ENCODE results near the gene ZDHHC9. TPM values are rescaled to one million over a fixed set of nuclear protein-coding genes. Genes with fewer than 3 reads are reported as not detected.
"Not testable (repeated sequence)": the region's sequence is repeated elsewhere in the genome, so short reads cannot be mapped to it uniquely, and the experiment has no call there.

The ZDHHC9 gene
- polyA plus RNA-seq, 4 donors = 17.2 to 71.0 (median 23.4) TPM

DNA sequence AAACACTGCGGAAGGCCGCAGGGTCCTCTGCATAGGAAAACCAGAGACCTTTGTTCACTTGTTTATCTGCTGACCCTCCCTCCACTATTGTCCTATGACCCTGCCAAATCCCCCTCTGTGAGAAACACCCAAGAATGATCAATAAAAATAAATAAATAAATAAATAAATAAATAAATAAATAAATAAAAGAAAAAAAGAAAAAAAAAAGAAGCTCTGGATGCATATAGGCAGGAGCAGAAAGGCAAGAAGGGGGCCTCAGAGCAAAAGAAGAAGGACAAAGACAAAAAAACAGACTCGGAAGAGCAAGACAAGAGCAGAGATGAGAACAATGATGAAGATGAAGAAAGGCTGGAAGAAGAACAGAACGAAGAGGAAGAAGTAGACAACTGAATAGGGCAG is 8.1 kb upstream of the ZDHHC9 start:
- H3K27ac ChIP-seq (ENCODE audit: low read depth in 1 of 3, low read length in 2 of 3); H3K27me3 ChIP-seq (ENCODE audit: control insufficient read depth in 3 of 3, insufficient read depth in 3 of 3, low read length in 3 of 3); FAIRE-seq; H3K36me3 ChIP-seq (ENCODE audit: control insufficient read depth in 3 of 3, insufficient read depth in 2 of 3, low read depth in 1 of 3, low read length in 3 of 3); DNase-seq; H3K4me1 ChIP-seq (ENCODE audit: control insufficient read depth in 3 of 3, insufficient read depth in 2 of 3, low read depth in 1 of 3, low read length in 2 of 3); H3K4me3 ChIP-seq (ENCODE audit: low read depth in 1 of 3, low read length in 3 of 3); H3K9me3 ChIP-seq (ENCODE audit: control insufficient read depth in 2 of 2, insufficient read depth in 1 of 2, low read depth in 1 of 2, low read length in 1 of 2): not testable (repeated sequence)
- 71 to 94% (median 80%) methylated on average over 2 of the region's 4 CpGs for WGBS, 3 donors

DNA sequence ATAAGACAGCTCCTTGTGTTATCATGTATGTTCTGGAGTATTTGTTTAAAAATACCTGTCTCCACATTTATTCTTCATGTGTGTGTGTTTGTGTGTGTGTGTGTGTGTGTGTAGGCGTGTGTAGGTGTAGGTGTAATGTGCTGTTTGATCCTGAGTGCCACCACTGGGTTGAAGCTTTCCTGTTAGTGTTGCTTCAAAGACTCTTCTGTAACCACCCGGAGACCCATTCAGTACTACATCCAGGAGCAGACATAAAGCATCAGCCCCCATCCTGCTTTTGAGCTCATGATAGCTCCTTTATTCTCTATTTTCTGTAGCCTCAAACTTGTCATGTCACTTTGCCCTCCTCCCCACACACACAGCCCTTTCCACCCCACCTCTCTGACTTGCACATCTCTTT is 3.0 kb upstream of the ZDHHC9 start:
- no peak overlapping the region for H3K4me3 ChIP-seq (ENCODE audit: low read depth in 1 of 3, low read length in 3 of 3)
- no peak for DNase-seq
- H3K27ac ChIP-seq (ENCODE audit: low read depth in 1 of 3, low read length in 2 of 3) = no peak overlapping the region
- H3K9me3 ChIP-seq (ENCODE audit: control insufficient read depth in 2 of 2, insufficient read depth in 1 of 2, low read depth in 1 of 2, low read length in 1 of 2) = no peaks in the 10 kb centered on the region
- whole genome bisulfite sequencing, 3 donors = 53 to 71% (median 68%) methylated on average over 2 of the region's 2 CpGs
- H3K27me3 ChIP-seq (ENCODE audit: control insufficient read depth in 3 of 3, insufficient read depth in 3 of 3, low read length in 3 of 3) = no peaks in the 10 kb centered on the region
- no peak for FAIRE-seq
- H3K4me1 ChIP-seq (ENCODE audit: control insufficient read depth in 3 of 3, insufficient read depth in 2 of 3, low read depth in 1 of 3, low read length in 2 of 3) = peaks cover 0 to 6% (median 0%) of the 10 kb centered on the region in 3 donors
- peaks cover 0 to 2% (median 0%) of the 10 kb centered on the region in 3 donors for H3K36me3 ChIP-seq (ENCODE audit: control insufficient read depth in 3 of 3, insufficient read depth in 2 of 3, low read depth in 1 of 3, low read length in 3 of 3)

DNA sequence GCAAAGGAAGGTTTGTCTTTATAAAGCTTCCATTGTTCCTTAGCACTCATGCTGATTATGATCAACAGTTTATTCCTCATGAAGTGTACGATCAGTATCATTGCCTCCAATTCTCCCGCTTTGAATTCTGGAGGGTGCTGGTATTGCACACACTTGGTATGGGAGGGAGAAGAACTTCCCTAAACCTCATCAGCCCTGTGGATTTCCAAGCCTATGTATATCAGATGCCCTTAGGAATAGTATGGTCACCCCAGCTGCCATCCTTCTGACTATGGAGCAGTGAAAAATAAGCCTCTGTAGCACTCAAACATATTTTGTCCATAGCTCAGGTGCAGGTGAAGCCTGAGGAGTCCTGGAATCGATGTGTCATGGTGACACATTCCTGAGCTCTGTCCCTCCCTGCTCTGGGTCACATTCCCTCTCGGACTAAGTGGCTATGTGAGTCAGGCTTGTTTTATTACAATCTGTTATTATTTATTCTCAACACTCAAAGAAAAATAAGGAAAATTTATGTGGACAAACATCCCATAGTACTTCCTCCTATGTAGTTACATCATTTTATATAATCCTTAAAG is 2.0 kb upstream of the ZDHHC9 start:
- Histone ChIP-seq H3K36me3 (ENCODE audit: control insufficient read depth in 3 of 3, insufficient read depth in 2 of 3, low read depth in 1 of 3, low read length in 3 of 3) (peaks cover 0 to 10% (median 0%) of the 10 kb centered on the region in 3 donors), H3K9me3 (ENCODE audit: control insufficient read depth in 2 of 2, insufficient read depth in 1 of 2, low read depth in 1 of 2, low read length in 1 of 2) (no peaks in the 10 kb centered on the region), H3K4me1 (ENCODE audit: control insufficient read depth in 3 of 3, insufficient read depth in 2 of 3, low read depth in 1 of 3, low read length in 2 of 3) (peaks cover 0 to 13% (median 0%) of the 10 kb centered on the region in 3 donors), H3K4me3 (ENCODE audit: low read depth in 1 of 3, low read length in 3 of 3) (no peak overlapping the region), H3K27me3 (ENCODE audit: control insufficient read depth in 3 of 3, insufficient read depth in 3 of 3, low read length in 3 of 3) (no peaks in the 10 kb centered on the region), H3K27ac (ENCODE audit: low read depth in 1 of 3, low read length in 2 of 3) (no peak overlapping the region)
- FAIRE-seq (no peak), DNase-seq (peak in 1 of 2 donors; percentile 39)
- WGBS, 3 donors = 31 to 67% (median 41%) methylated on average over 4 of the region's 4 CpGs

DNA sequence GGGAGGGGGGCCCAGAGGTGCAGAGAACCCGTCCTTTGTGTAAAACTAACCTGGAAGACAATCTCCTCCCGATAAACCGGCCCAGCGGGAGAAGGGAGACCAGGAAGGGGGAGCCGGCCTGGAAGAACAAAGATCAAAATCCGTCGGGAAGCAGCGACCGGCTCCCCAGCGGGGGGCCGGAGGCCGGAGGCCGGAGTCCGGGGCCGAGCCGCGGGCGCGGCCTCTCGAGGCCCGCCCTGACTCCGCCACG is 552 bp downstream of the ZDHHC9 start:
- H3K27me3 ChIP-seq (ENCODE audit: control insufficient read depth in 3 of 3, insufficient read depth in 3 of 3, low read length in 3 of 3) = no peaks in the 10 kb centered on the region
- peak overlapping the region; percentile 79 to 92 (median 83) for H3K27ac ChIP-seq (ENCODE audit: low read depth in 1 of 3, low read length in 2 of 3)
- no peak for FAIRE-seq
- no peak for DNase-seq
- H3K36me3 ChIP-seq (ENCODE audit: control insufficient read depth in 3 of 3, insufficient read depth in 2 of 3, low read depth in 1 of 3, low read length in 3 of 3) = peaks cover 0 to 24% (median 0%) of the 10 kb centered on the region in 3 donors
- H3K4me3 ChIP-seq (ENCODE audit: low read depth in 1 of 3, low read length in 3 of 3) = peak overlapping the region; percentile 60 to 79 (median 70)
- no peaks in the 10 kb centered on the region for H3K9me3 ChIP-seq (ENCODE audit: control insufficient read depth in 2 of 2, insufficient read depth in 1 of 2, low read depth in 1 of 2, low read length in 1 of 2)
- 0 to 29% (median 14%) methylated on average over 14 to 23 of the region's 23 CpGs for WGBS, 3 donors
- peaks cover 0 to 23% (median 0%) of the 10 kb centered on the region in 3 donors for H3K4me1 ChIP-seq (ENCODE audit: control insufficient read depth in 3 of 3, insufficient read depth in 2 of 3, low read depth in 1 of 3, low read length in 2 of 3)

DNA sequence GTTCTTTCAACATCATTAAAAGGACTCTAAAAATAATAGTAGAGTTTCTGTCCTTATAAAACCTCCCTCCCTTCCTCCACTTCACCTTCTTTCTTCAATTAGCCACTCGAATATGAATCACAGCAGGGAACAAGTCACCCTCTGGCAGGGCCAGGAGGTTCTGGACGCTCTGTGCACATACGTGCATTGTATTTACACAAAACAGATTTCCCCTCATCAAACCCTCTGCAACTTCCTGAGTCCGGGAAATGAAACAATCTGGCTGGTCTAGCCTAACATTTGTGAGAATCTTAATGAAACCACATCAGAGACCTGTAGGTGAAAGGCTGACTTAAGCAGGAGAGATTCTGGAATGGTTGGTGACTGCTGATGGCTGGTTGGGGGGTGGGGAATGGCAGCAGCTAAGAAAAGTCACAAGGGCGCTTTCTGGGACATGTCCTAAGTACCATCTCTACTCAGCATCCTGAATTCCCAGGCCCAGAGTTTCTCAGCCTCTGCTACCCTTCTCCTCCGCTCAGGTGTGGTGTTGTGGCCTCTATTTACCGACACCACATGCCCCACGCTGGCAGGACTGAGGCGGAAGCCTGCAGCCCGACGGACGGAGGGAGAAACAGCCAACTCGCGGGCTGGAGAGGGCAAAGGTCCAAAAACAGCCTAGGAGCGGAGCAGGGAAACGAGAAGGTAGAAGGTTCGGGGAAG is 1.0 kb downstream of the ZDHHC9 start:
- H3K4me3 ChIP-seq (ENCODE audit: low read depth in 1 of 3, low read length in 3 of 3) = peak overlapping the region; percentile 60 to 79 (median 70)
- H3K4me1 ChIP-seq (ENCODE audit: control insufficient read depth in 3 of 3, insufficient read depth in 2 of 3, low read depth in 1 of 3, low read length in 2 of 3) = peaks cover 0 to 23% (median 0%) of the 10 kb centered on the region in 3 donors
- DNase-seq (peak; percentile 69 to 70), FAIRE-seq (no peak)
- no peaks in the 10 kb centered on the region for H3K27me3 ChIP-seq (ENCODE audit: control insufficient read depth in 3 of 3, insufficient read depth in 3 of 3, low read length in 3 of 3)
- H3K36me3 ChIP-seq (ENCODE audit: control insufficient read depth in 3 of 3, insufficient read depth in 2 of 3, low read depth in 1 of 3, low read length in 3 of 3) = peaks cover 0 to 24% (median 0%) of the 10 kb centered on the region in 3 donors
- 5 to 35% (median 18%) methylated on average over 15 to 17 of the region's 17 CpGs for WGBS, 3 donors
- no peaks in the 10 kb centered on the region for H3K9me3 ChIP-seq (ENCODE audit: control insufficient read depth in 2 of 2, insufficient read depth in 1 of 2, low read depth in 1 of 2, low read length in 1 of 2)
- peak overlapping the region; percentile 79 to 92 (median 83) for H3K27ac ChIP-seq (ENCODE audit: low read depth in 1 of 3, low read length in 2 of 3)

DNA sequence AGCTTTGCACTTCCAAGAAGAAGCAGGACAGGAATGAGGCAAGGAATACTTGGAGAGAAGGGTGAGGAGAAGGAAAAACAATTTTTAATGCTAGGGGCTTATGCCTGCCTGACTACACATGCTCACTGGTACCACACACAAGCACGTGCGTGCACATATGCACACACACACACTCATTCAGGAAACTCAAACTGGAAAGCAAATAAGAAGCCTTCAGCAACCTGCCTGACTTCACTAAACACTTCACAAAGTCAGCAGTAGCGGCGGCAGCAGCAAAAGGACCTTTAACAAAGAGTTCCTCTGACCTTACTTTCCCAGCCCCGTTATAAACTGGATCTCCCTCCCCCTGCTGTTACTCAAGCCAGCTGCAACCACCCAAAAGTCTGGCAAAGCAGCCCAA is 3.3 kb downstream of the ZDHHC9 start:
- Histone ChIP-seq H3K9me3 (ENCODE audit: control insufficient read depth in 2 of 2, insufficient read depth in 1 of 2, low read depth in 1 of 2, low read length in 1 of 2) (no peaks in the 10 kb centered on the region), H3K4me1 (ENCODE audit: control insufficient read depth in 3 of 3, insufficient read depth in 2 of 3, low read depth in 1 of 3, low read length in 2 of 3) (peaks cover 0 to 23% (median 0%) of the 10 kb centered on the region in 3 donors), H3K27ac (ENCODE audit: low read depth in 1 of 3, low read length in 2 of 3) (no peak overlapping the region), H3K4me3 (ENCODE audit: low read depth in 1 of 3, low read length in 3 of 3) (peak overlapping the region in 2 of 3 donors; percentile 5 to 18), H3K27me3 (ENCODE audit: control insufficient read depth in 3 of 3, insufficient read depth in 3 of 3, low read length in 3 of 3) (no peaks in the 10 kb centered on the region), H3K36me3 (ENCODE audit: control insufficient read depth in 3 of 3, insufficient read depth in 2 of 3, low read depth in 1 of 3, low read length in 3 of 3) (peaks cover 0 to 28% (median 2%) of the 10 kb centered on the region in 3 donors)
- FAIRE-seq (no peak), DNase-seq (no peak)
- WGBS, 3 donors = 22 to 59% (median 50%) methylated on average over 5 of the region's 5 CpGs

DNA sequence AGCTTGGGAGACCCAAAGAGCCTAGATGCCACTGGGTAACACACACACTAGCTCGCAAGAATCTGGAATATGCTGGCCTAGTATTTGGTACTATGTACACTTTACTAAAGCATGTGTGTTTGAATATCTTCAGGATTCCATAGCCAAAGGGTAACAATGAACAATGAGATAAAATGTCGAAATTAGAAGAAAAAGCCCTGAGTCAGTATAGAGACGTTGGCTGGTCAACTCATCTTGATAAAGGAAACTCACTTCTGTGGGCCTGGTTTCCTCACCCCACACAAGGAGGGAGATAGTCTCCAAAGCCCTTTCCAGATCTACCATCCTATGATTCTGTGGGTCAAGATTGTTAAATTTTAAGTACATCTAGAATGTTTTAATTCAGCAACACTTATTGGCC is 6.9 kb downstream of the ZDHHC9 start:
- Histone ChIP-seq H3K4me1 (ENCODE audit: control insufficient read depth in 3 of 3, insufficient read depth in 2 of 3, low read depth in 1 of 3, low read length in 2 of 3) (peaks cover 0 to 19% (median 0%) of the 10 kb centered on the region in 3 donors), H3K27me3 (ENCODE audit: control insufficient read depth in 3 of 3, insufficient read depth in 3 of 3, low read length in 3 of 3) (no peaks in the 10 kb centered on the region), H3K27ac (ENCODE audit: low read depth in 1 of 3, low read length in 2 of 3) (no peak overlapping the region), H3K9me3 (ENCODE audit: control insufficient read depth in 2 of 2, insufficient read depth in 1 of 2, low read depth in 1 of 2, low read length in 1 of 2) (no peaks in the 10 kb centered on the region), H3K36me3 (ENCODE audit: control insufficient read depth in 3 of 3, insufficient read depth in 2 of 3, low read depth in 1 of 3, low read length in 3 of 3) (peaks cover 1 to 34% (median 2%) of the 10 kb centered on the region in 3 donors), H3K4me3 (ENCODE audit: low read depth in 1 of 3, low read length in 3 of 3) (no peak overlapping the region)
- DNase-seq (no peak), FAIRE-seq (no peak)
- WGBS, 3 donors = 76 to 91% (median 80%) methylated on average over 3 of the region's 3 CpGs

DNA sequence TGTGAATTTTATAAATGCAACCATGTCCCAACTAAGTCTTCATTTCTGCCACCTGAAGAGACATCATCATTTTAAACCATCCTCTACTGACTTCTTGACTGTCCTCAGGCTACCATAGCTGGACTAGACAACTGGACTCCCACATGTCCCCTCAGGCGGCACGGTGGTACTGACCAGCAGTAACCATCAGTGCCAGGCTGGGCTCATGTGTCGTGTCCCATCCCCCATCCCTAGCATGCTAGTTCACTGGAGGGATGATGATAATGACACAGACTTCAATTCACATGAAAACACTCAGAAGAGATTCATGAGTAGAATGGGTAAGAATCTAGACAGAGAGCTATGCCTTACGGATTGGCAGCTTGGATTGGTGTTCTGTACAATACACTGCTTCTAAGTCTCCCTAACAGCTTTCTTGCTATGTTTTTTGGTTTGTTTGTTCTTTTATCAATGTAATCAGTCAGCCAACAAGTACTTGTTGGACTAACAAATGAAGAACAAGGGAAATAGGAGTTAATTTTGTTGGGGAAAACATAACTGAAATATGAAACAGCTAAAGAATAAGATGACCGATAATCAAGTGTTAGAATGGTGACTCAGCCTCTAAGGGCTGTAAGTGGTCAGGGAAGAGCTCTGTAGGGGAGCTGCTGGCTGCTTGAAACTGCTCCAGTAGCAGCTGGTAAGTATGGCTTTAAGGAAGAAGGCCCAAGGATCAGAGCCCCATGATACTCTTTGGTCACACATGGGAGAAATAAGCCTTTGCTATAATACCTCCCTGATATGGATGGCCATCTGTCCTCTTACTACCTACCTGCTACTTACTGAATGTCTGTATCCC is 10.3 kb downstream of the ZDHHC9 start:
- Histone ChIP-seq H3K36me3 (ENCODE audit: control insufficient read depth in 3 of 3, insufficient read depth in 2 of 3, low read depth in 1 of 3, low read length in 3 of 3) (peaks cover 1 to 17% (median 2%) of the 10 kb centered on the region in 3 donors), H3K27ac (ENCODE audit: low read depth in 1 of 3, low read length in 2 of 3) (no peak overlapping the region), H3K9me3 (ENCODE audit: control insufficient read depth in 2 of 2, insufficient read depth in 1 of 2, low read depth in 1 of 2, low read length in 1 of 2) (no peaks in the 10 kb centered on the region), H3K27me3 (ENCODE audit: control insufficient read depth in 3 of 3, insufficient read depth in 3 of 3, low read length in 3 of 3) (no peaks in the 10 kb centered on the region), H3K4me1 (ENCODE audit: control insufficient read depth in 3 of 3, insufficient read depth in 2 of 3, low read depth in 1 of 3, low read length in 2 of 3) (peaks cover 0 to 4% (median 0%) of the 10 kb centered on the region in 3 donors), H3K4me3 (ENCODE audit: low read depth in 1 of 3, low read length in 3 of 3) (no peak overlapping the region)
- 82 to 91% (median 90%) methylated on average over 5 of the region's 5 CpGs for WGBS, 3 donors
- FAIRE-seq = no peak
- DNase-seq = no peak

All from small intestine (tissue), 7 donors.